ENCODE results near the gene SDHAF4. TPM values are rescaled to one million over a fixed set of nuclear protein-coding genes. Genes with fewer than 3 reads are reported as not detected.

Gene SDHAF4
- total RNA-seq, 4 donors from 2014 or later = 1.3 to 16.2 (median 10.9) TPM

GRCh38 chr6:70629929-70630328, 63.2 kb downstream of the SDHAF4 start:
- Histone ChIP-seq H3K27me3 (no peaks in the 10 kb centered on the region), H3K9me3 (no peaks in the 10 kb centered on the region), H3K27ac (no peak overlapping the region), H3K4me3 (no peak overlapping the region), H3K4me1 (no peaks in the 10 kb centered on the region), H3K36me3 (no peaks in the 10 kb centered on the region)
- TF ChIP-seq POLR2A (IDR thresholded peaks at IDR 0.05) (no peak), CTCF (IDR thresholded peaks at IDR 0.05) (no peak)
- intact Hi-C loops (cut with DNase I; ENCODE audit: low total_unique reads) = no loop called here
- no peak for DNase-seq

GRCh38 chr6:70633870-70634269, 67.1 kb downstream of the SDHAF4 start:
- intact Hi-C loops (cut with DNase I; ENCODE audit: low total_unique reads) = no loop called here
- no peak for DNase-seq
- Histone ChIP-seq H3K27ac (no peak overlapping the region), H3K36me3 (no peaks in the 10 kb centered on the region), H3K9me3 (no peaks in the 10 kb centered on the region), H3K4me1 (no peaks in the 10 kb centered on the region), H3K27me3 (no peaks in the 10 kb centered on the region), H3K4me3 (no peak overlapping the region)
- TF ChIP-seq POLR2A (IDR thresholded peaks at IDR 0.05) = no peak
- TF ChIP-seq CTCF (IDR thresholded peaks at IDR 0.05) = no peak

- no peak for DNase-seq
- no peaks in the 10 kb centered on the region for H3K9me3 ChIP-seq
- intact Hi-C loops (cut with DNase I; ENCODE audit: low total_unique reads) = no loop called here
- no peaks in the 10 kb centered on the region for H3K27me3 ChIP-seq
- H3K4me3 ChIP-seq = no peak overlapping the region
- no peak for TF ChIP-seq POLR2A (IDR thresholded peaks at IDR 0.05)
- no peak for TF ChIP-seq CTCF (IDR thresholded peaks at IDR 0.05)
- H3K27ac ChIP-seq = no peak overlapping the region
- no peaks in the 10 kb centered on the region for H3K36me3 ChIP-seq
- no peaks in the 10 kb centered on the region for H3K4me1 ChIP-seq
Observed at GRCh38 chr6:70636596-70636995, 69.9 kb downstream of the SDHAF4 start.

GRCh38 chr6:70638468-70638867, 71.7 kb downstream of the SDHAF4 start:
- no peaks in the 10 kb centered on the region for H3K9me3 ChIP-seq
- H3K27me3 ChIP-seq = no peaks in the 10 kb centered on the region
- no peak overlapping the region for H3K27ac ChIP-seq
- no peaks in the 10 kb centered on the region for H3K36me3 ChIP-seq
- TF ChIP-seq CTCF (IDR thresholded peaks at IDR 0.05) (no peak), POLR2A (IDR thresholded peaks at IDR 0.05) (no peak)
- no peak for DNase-seq
- no peak overlapping the region for H3K4me3 ChIP-seq
- intact Hi-C loops (cut with DNase I; ENCODE audit: low total_unique reads) = no loop called here
- H3K4me1 ChIP-seq = no peaks in the 10 kb centered on the region

Other genes with a start within 250 kb of the SDHAF4 start
- 10 to 100 TPM; 17.1 to 99.5 (median 35.8) TPM for gene FAM135A, start 153.4 kb upstream of the SDHAF4 start, total RNA-seq
- gene SMAP1, start 101.0 kb downstream of the SDHAF4 start, total RNA-seq = 10 to 100 TPM; 14.1 to 27.4 (median 22.7) TPM

Measured in uterus (tissue), 4 donors.